HG03108 (cell line): ENCODE data around the gene TMPO.
"Not testable (repeated sequence)": the region's sequence is repeated elsewhere in the genome, so short reads cannot be mapped to it uniquely, and the experiment has no call there.

ENCODE experiments used
- ATAC-seq: cut with Tn5 transposase; IDR thresholded peaks from one replicate; pipeline ENCODE4 v1.9.1; 2021; ENCODE audit warnings: moderate library complexity; ENCODE audit not compliant: unreplicated experiment

The TMPO gene, protein sequence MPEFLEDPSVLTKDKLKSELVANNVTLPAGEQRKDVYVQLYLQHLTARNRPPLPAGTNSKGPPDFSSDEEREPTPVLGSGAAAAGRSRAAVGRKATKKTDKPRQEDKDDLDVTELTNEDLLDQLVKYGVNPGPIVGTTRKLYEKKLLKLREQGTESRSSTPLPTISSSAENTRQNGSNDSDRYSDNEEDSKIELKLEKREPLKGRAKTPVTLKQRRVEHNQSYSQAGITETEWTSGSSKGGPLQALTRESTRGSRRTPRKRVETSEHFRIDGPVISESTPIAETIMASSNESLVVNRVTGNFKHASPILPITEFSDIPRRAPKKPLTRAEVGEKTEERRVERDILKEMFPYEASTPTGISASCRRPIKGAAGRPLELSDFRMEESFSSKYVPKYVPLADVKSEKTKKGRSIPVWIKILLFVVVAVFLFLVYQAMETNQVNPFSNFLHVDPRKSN

DNA sequence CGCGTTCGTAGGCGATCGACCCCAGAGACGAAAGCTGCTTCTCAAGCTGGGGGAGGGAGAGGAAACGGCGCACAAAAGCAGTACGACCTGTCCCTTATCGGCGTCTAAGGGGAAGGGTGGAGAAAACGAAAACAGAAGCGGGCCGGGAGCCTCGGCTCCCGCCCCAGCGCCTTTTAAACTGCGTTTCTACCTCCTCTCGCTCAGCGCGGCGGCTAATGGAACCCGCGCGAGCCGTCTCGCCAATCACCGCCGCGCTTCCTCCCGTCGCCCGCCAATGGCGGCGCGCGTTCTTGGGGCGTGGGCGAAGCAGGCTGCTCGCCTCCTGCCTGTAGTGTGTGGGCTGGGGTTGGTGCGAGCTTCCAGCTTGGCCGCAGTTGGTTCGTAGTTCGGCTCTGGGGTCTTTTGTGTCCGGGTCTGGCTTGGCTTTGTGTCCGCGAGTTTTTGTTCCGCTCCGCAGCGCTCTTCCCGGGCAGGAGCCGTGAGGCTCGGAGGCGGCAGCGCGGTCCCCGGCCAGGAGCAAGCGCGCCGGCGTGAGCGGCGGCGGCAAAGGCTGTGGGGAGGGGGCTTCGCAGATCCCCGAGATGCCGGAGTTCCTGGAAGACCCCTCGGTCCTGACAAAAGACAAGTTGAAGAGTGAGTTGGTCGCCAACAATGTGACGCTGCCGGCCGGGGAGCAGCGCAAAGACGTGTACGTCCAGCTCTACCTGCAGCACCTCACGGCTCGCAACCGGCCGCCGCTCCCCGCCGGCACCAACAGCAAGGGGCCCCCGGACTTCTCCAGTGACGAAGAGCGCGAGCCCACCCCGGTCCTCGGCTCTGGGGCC is at the start of gene TMPO:
Gene TMPO, plus strand, starts transcription at position 304 of the 824 bp plus-strand sequence. Its CDS starts 278 bp downstream, at position 582.
- ATAC-seq, result peak; percentile 85

DNA sequence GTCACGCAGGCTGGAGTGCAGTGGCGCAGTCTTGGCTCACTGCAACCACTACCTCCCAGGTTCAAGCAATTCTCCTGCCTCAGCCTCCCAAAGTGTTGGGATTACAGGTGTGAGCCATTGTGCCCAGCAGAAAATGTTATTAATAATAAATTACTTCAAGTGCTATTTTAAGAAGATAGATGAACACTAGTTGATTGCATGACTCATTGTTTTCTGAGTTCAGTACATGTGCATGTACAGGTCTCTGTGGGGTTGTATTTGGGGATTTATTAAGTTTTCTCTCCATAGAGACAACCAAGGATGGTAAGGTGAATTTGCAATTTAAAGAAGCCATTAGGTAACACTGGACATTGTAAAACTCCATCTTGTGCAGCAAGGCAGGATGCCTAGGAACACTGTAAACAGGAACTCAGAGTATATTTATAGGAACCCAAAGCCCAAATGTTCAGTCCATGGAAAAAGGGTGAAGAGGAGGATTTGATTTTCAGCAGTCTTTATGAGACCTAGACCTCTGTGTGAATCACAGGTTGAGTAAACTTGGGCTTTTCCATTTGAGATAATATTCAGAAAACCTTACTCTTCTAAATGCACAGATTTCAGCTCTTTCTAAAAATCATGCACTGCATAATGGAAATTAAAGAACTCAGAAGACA is 49.3 kb upstream of the TMPO start:
- ATAC-seq, result no peak

DNA sequence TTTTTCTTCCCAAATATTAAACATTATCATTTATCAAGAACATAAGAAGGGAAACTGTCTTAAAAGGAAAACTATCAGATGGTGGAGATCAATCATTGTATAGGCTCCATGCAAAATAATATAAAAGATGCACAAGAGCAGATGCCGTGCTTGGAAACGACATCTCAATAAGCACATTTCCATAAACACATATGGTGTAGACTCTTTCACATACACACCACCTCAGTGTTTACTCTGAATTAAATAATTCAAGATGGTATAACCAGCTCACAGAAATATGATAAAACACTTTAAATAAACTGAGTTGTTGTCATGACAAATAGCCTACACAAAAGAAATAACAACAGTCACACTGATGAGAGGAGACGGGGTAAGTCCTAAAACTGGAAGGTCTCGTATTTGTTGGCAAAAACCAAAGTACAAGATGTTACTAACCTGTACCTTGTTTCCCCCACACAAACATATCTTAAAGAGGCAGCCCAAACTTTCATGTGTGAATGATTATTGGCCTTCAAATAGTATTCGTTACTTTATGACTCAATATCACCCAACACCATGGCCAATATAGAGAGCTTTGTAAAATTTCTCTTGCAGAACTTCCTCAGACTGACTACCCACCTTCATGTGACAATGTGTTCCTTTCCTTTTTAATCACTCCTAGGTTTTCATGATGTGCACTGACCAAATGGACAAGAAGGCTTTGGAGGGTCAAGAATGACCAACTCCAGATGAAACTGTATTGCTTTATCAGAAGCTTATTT is 48.6 kb upstream of the TMPO start:
- no peak for ATAC-seq

DNA sequence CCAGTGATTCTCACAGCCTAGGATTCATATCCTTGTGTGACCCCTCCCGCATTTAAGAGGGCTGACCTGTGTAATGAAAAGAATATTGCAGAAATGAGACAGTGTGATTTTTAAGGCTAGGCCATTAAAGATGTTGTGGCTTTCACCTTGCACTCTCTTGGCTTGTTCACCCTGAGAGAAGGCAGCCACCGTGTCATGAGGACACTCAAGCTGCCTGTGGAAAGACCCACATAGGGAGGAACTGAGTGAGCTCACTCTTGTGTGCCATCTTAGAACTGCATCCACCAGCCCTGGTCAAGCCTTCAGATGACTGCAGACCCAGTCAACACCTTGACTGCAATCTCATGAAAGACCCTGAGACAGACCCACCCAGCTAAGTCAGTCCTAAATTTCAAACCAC is 46.3 kb upstream of the TMPO start:
- no peak for ATAC-seq

DNA sequence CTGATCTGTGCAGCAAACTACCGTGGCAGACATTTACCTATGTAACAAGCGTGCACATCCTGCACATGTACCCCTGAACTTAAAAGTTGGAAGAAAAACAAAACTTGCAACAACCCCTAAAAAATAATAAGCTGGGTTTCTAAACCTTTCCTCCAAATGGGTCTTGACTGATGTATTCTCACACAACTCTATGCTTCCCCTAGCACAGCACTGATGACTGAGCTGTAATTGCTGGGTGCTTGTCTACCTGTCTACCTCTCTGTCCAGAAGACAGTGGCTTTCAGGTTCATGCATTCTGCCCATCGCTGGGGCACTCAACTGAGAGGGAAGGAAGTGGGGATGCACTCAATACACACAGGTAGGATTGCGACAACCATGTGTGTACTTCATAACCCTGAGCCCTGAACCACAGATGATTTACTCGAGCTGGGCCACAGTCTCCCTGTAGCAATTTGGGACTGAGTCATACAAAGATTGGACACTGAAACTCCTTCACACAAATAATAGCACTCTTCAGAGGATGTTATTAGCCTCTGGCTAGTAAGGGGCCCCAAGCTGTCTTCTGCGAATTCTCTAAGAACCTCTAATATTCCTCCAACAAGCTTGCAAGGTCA is 44.8 kb upstream of the TMPO start:
- ATAC-seq, result no peak

DNA sequence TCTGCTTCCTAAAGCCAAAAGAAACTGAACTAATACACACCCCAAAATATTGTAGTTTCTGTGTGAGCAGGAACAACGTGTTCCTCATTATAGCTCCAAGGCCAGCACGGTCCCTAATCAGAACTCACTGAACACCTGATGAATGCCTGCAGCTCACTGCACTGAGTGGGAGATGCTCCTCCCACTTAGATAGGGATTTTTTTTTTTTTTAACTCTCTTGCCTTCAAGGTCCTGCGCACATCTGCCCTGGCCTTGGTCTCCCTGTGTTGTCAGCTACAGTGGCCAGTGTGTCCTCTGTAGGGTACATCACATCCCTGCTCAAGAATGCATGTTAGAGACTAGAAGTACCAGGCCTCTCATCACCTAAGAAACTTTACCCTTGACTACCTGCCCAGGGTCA is 44.3 kb upstream of the TMPO start:
- ATAC-seq, result no peak

DNA sequence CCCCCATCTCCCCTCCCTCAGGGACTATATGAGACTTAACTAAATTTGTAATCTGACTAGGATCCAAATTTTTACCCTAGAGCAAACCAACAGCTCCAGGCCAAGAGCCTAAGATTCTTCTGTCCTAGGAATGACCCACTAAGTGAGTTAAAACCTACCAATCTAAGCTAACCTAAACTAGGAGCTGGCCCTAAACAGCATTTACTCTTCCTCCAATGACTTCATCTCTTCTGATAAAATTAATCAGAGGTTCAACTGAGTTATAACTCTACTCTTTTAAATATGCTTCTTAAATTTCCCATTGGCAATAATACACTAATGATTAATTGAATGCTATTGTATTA is 39.9 kb upstream of the TMPO start:
- ATAC-seq, result no peak

DNA sequence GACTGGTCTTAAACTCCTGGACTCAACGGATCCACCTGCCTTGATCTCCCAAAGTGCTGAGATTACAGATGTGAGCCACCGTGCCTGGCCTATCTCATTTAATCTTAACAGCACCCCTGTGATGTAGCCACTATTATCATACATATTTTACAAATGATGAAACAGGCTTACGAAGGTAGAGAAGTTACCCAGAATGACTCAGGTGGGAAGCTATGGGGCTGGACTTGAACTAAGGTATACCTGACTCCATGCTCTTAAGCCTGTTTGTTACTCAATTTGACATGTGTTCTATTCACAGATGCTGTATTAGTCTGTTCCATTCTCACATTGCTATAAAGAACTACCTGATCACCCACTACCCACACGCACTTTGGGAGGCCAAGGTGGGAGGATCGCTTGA is 36.8 kb upstream of the TMPO start:
- ATAC-seq, result no peak

DNA sequence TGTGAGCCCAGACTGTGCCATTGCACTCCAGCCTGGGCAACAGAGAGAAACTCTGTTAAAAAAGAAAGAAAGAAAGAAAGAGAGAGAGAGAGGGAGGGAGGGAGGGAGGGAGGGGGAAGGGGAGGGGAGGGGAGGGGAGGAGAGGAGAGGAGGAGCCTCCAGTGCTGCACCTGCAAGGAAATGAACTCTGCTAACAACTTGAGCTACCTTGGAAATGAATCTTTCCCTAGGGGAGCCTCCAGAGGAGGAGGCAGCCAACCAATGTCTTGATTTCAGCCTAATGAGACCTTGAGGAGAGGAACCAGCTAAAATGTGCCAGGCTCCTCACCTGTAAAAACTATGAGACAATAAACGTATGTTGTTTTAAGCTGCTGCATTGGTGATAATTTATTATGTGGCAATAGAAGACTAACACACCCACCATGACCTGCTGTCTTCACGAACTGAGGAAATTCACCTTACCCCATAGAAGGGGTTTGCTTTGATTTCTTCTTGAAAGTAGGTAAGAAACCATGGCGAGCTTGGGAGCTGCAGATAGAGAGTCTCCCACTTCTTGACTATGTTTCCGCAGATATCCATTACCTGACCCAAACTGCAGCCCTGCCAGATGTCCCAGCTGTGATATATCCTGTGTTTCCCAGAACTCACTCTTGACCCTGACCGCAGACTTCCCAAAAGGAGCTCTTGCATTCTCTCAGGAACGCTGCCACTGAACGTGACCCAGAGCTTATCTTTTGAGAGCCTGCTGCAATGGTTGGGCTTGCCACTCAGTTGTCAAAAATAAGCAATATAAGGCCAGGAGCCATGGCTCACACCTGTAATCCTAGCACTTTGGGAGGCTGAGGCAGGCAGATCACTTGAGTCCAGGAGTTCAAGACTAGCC is 31.5 kb upstream of the TMPO start:
- ATAC-seq, result no peak

DNA sequence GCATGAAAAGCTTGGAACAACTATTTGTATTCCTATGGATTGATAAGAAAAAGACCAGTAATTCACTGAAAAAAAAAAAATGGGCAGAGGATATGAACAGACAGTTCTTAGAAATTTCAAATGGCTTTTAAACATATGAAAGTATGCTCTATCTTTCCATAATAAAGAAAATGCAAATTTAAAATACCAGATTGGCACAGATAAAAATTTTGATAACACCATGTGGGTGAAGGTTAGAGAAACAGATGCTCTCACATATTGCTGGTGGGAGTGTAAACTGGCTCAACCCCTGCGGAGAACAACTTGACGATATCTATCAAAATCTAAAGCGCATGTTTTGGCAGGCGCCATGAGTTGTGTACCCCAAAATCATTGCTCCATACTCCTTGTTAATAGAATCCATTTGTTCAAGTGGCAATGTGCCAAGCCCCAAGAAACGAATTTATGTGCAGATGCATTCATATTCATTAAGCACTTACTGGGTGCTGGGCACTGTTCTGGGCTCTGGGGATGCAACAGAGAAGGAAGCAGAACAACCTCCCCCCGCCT is 29.5 kb upstream of the TMPO start:
- ATAC-seq, result no peak

DNA sequence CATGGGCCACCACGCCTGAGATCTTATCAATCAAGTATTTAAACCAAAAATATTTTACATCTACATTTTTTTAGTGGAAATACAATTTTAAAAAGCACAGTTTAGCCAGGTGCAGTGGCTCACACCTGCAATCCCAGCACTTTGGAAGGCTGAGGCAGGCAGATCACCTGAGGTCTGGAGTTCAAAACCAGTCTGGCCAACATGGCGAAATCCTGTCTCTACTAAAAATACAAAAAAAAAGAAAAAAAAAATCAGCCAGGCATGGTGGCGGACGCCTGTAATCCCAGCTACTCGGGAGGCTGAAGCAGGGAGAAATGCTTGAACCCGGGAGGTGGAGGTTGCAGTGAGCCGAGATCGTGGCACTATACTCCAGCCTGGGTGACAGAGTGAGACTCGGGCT is 27.0 kb upstream of the TMPO start:
- not testable (repeated sequence) for ATAC-seq

DNA sequence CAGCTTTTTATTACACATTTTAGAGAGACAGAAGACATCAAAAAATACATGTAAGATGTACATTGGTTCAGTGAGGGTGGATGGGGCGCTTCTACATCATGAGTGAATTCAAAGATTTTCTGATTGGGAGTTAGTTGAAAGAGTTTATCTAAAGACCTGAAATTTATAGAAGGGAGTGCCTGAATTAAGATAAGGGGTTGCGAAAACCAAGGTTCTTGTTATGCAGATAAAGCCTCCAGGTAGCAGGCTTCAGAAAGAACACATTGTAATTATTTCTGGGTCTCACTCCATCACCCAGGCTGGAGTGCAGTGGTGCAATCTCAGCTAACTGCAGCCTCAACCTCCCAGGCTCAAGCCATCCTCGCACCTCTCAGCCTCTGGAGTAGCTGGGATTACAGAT is 26.2 kb upstream of the TMPO start:
- ATAC-seq, result no peak

DNA sequence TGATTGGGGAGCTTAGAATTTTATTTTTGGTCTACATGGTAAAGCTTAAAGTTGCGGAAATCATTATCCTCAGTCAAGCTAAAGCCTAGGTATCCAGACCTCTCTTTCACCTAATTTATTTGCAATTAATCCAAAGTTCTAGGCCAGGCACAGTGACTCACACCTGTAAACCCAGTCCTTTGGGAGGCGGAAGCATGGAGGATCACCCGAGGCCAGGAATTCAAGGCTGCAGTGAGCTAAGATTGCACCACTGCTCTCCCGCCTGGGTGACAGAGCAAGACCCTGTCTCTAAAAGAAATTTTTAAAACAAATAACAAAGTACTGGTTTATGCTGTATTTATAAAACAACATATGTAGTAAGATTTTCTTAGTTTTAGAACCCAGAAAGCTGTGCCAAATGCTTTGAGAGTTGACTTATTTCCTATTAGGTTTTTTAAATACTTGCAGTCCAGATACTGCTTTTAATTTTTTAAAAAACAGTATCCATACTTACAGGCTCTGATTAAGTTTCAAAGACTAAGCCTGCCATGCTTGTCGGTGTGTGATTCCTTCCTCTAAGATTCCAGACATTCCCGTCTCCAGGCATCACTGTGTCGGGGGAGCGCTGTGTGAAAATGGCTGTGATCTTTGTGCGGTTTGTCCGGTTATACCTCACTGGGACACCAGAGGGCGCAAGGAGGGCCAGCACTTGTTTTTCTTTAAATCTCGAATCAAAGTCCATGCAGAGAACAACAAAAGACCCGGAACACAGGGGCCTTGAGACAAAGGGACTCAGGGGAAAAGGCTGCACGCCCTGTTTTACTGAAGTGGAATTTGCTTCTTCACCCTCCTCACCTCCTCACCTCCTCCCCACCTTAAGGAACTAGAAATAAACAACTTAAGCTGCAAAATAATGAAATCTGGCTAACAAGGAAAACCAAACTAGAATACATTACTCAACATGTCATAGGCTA is 24.6 kb upstream of the TMPO start:
- ATAC-seq, result peak; percentile 77

DNA sequence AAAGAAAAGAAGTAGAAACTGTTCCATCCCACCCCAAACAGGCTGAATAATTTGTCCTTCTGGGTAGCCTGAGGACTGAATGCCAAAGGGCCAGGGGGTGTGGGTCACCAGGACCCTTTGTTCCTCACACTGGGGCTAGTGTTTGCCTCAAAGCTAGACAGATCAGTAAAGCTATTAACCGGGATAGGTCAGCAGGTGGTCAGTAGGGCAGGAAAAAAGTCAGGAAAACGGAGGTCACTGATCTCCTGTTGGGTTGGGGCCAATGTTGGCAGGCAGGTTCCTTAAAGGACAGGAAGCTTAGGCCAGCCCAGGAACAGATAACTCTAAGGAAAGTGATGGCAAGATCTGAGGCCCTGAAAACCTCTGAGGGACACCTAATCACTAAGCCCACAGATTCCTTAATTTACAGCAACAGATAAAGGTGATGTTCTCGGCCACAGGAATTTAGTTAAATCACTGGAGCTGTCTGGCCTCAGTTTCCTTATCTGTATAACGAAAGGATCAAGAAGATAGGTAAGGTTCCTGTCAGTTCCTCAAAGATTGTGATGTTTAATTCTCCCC is 22.7 kb upstream of the TMPO start:
- ATAC-seq, result no peak

DNA sequence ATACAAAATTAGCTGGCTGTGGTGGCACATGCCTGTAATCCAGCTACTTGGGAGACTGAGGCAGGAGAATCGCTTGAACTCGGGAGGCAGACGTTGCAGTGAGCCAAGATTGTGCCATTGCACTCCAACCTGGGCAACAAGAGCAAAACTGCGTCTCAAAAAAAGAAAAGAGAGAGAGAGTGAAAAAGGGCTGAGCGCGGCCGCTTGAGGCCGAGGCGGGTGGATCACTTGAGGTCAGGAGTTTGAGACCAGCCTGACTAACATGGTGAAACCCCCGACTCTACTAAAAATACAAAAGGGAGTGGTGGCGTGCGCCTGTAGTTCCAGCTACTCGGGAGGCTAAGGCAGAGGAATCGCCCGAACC is 14.1 kb upstream of the TMPO start:
- ATAC-seq, result not testable (repeated sequence)

DNA sequence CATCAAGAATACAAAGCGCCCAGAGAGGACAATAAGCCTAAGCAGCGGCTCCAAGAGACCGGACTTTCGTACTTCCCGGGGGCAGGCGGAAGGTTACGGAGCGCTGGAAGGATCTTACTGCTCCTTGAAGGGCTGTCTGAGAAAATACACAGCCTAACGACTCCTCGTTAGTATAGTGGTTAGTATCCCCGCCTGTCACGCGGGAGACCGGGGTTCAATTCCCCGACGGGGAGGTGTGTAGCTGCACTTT is 12.1 kb upstream of the TMPO start:
- peak; percentile 57 for ATAC-seq

DNA sequence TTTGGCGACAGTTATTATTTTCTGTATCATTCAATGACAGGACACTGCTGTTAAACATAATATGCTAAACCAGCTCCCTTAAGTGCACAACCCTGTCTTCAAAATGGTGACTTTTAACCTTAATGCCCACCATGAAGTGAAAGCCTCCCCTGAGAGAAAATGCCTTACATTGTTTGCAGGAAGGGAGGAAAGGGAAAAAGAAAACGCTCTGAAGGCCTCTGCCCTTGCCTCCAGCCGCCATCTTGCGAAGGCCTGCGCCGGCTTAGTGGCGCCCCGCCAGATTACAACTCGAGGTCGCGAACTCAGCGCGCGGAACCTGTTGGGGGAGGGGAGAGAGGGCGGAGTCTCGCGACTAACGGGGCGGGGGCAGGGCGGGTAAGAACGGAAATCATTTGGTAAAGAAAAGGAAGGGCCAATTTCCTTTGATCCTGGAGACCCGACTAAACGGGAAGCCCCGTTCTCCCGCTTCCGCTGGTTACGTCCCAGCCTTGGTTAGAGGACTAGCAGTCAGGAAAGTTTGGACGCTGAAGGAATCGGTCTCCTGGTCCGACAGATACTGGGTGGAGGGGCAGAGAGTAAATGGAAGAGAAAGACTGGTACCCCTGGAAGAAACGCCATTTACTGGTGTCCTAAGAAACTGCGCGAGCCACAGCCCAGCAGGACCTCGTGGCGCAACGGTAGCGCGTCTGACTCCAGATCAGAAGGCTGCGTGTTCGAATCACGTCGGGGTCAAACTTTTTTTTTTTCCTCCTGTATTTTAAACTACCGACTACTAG is 11.6 kb upstream of the TMPO start:
- peak; percentile 71 for ATAC-seq

DNA sequence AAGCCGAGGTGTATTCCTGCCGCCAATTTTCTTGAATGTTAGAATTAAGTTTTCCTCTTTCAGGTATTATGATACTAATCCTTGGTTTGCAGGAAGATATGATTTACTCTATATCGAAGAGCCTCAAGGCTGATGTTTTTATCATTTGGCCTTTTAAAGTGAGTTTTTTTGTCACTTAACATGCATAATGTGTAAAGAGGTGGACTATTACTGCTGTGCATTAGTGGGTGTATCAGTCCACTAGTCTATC is 11.1 kb upstream of the TMPO start:
- no peak for ATAC-seq
